Measurements from ENCODE around the gene TBC1D14. TPM values are rescaled to one million over a fixed set of nuclear protein-coding genes. Genes with fewer than 3 reads are reported as not detected.

Gene TBC1D14
- total RNA-seq, 1 donor from 2014 or later = 61.8 TPM

GRCh38 chr4:6925357-6925836, 15.8 kb downstream of the TBC1D14 start:
- Mint-ChIP-seq H3K27me3 (no peaks in the 10 kb centered on the region), H3K4me3 (ENCODE audit: low read depth) (no peak overlapping the region), H3K4me1 (ENCODE audit: low read depth) (peaks cover 33% of the 10 kb centered on the region), H3K27ac (peak overlapping the region; percentile 33), H3K36me3 (ENCODE audit: insufficient read depth) (peaks cover 14% of the 10 kb centered on the region), H3K9me3 (ENCODE audit: low read depth) (no peaks in the 10 kb centered on the region)
- TF ChIP-seq, protein P1, sequence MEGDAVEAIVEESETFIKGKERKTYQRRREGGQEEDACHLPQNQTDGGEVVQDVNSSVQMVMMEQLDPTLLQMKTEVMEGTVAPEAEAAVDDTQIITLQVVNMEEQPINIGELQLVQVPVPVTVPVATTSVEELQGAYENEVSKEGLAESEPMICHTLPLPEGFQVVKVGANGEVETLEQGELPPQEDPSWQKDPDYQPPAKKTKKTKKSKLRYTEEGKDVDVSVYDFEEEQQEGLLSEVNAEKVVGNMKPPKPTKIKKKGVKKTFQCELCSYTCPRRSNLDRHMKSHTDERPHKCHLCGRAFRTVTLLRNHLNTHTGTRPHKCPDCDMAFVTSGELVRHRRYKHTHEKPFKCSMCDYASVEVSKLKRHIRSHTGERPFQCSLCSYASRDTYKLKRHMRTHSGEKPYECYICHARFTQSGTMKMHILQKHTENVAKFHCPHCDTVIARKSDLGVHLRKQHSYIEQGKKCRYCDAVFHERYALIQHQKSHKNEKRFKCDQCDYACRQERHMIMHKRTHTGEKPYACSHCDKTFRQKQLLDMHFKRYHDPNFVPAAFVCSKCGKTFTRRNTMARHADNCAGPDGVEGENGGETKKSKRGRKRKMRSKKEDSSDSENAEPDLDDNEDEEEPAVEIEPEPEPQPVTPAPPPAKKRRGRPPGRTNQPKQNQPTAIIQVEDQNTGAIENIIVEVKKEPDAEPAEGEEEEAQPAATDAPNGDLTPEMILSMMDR (IDR thresholded peaks at IDR 0.05; ENCODE audit: unreplicated experiment) = no peak
- DNase-seq (ENCODE audit: low spot score, unreplicated experiment) = no peak

DNA sequence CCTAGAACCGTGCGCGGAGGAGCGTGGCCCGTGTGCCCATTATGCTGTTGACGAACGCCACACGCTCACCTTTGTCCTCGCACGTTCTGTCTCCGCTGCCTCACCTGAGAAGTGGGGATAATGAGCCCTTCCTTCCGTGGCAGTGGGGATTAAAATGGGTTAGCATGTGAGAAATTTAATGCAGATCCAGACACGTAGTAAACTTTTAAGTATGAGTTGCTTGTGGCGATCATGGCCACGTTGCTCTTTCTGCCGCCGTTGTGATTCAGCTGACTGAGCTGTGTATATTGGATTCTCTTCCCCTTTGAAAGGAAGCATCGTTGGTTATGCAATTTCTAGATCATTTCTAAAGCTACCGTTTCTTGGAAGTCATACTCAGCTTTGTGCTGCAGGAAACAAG, 16.5 kb downstream of the TBC1D14 start:
- Mint-ChIP-seq H3K4me3 (ENCODE audit: low read depth) (no peak overlapping the region), H3K27me3 (no peaks in the 10 kb centered on the region), H3K4me1 (ENCODE audit: low read depth) (peaks cover 29% of the 10 kb centered on the region), H3K36me3 (ENCODE audit: insufficient read depth) (peaks cover 14% of the 10 kb centered on the region), H3K9me3 (ENCODE audit: low read depth) (no peaks in the 10 kb centered on the region), H3K27ac (no peak overlapping the region)
- TF ChIP-seq, protein P1 (IDR thresholded peaks at IDR 0.05; ENCODE audit: unreplicated experiment) = no peak
- DNase-seq (ENCODE audit: low spot score, unreplicated experiment) = no peak

- no peak for DNase-seq (ENCODE audit: low spot score, unreplicated experiment)
- H3K27me3 Mint-ChIP-seq = no peaks in the 10 kb centered on the region
- H3K4me1 Mint-ChIP-seq (ENCODE audit: low read depth) = peaks cover 31% of the 10 kb centered on the region
- no peak overlapping the region for H3K4me3 Mint-ChIP-seq (ENCODE audit: low read depth)
- H3K9me3 Mint-ChIP-seq (ENCODE audit: low read depth) = no peaks in the 10 kb centered on the region
- H3K27ac Mint-ChIP-seq = no peak overlapping the region
- TF ChIP-seq, protein P1 (IDR thresholded peaks at IDR 0.05; ENCODE audit: unreplicated experiment) = no peak
- H3K36me3 Mint-ChIP-seq (ENCODE audit: insufficient read depth) = peaks cover 16% of the 10 kb centered on the region
Observed at GRCh38 chr4:6926681-6927478, 17.3 kb downstream of the TBC1D14 start.

DNA sequence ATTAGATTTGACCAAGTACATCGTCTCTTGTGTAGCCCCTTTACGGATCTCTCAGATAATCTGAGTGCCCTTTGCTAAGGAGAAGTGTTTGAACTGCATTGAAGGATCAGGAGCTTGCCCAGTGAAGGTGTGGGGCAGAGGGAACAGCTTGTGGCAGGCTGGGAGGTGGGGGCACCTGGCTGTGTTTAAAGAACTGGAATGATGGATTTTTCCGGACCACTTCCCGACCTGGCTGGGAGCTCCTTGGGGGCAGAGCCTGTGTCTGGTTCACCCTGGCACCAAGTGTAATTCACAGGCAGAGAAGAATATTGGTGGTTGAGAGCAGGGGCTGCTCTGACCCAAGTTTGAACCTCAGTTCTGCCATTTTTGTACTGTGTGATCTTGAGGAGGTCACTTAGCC, 18.5 kb downstream of the TBC1D14 start:
- no peak overlapping the region for H3K4me3 Mint-ChIP-seq (ENCODE audit: low read depth)
- no peaks in the 10 kb centered on the region for H3K9me3 Mint-ChIP-seq (ENCODE audit: low read depth)
- H3K36me3 Mint-ChIP-seq (ENCODE audit: insufficient read depth) = peaks cover 19% of the 10 kb centered on the region
- H3K27ac Mint-ChIP-seq = no peak overlapping the region
- no peak for DNase-seq (ENCODE audit: low spot score, unreplicated experiment)
- H3K27me3 Mint-ChIP-seq = no peaks in the 10 kb centered on the region
- TF ChIP-seq, protein P1 (IDR thresholded peaks at IDR 0.05; ENCODE audit: unreplicated experiment) = no peak
- H3K4me1 Mint-ChIP-seq (ENCODE audit: low read depth) = peaks cover 22% of the 10 kb centered on the region

DNA sequence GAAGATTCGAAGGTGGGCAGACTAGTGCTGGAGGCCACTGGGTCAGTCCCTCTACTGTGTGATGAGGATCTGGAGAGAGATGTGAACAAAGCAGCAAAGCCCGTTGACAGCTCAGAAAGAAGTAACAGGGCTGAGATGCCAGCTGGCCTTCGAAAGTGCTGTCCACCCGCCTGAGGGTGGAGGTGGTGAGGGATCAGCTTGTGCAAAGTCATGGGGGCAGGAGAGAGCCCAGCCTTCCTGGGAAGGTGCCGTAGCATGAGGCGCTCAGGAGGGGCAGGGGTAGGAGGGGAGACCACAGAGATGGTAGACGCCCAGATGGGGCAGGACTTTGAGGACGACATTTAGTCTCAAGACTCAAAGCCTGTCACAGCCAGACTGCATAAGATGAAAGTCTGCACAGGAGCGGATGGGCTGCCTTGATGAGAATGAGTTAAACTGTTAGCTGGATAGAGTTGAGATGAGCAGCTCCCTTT, 19.7 kb downstream of the TBC1D14 start:
- Mint-ChIP-seq H3K27ac (no peak overlapping the region), H3K4me3 (ENCODE audit: low read depth) (no peak overlapping the region), H3K27me3 (no peaks in the 10 kb centered on the region), H3K4me1 (ENCODE audit: low read depth) (peaks cover 23% of the 10 kb centered on the region), H3K36me3 (ENCODE audit: insufficient read depth) (peaks cover 21% of the 10 kb centered on the region), H3K9me3 (ENCODE audit: low read depth) (no peaks in the 10 kb centered on the region)
- no peak for DNase-seq (ENCODE audit: low spot score, unreplicated experiment)
- TF ChIP-seq, protein P1 (IDR thresholded peaks at IDR 0.05; ENCODE audit: unreplicated experiment) = no peak

Measured in progenitor cell of endocrine pancreas (in vitro differentiated cells).